HFFc6 (cell line): ENCODE results near the gene NFASC. TPM values are rescaled to one million over a fixed set of nuclear protein-coding genes. Genes with fewer than 3 reads are reported as not detected.

Experiments used
- DNase-seq: peaks from one replicate; pipeline ENCODE4 v3.0.0-alpha.2; 2018
- H3K27ac Mint-ChIP-seq: 2 replicates; pipeline ENCODE4 v1.8.0; 2020; ENCODE audit warnings: mild to moderate bottlenecking, mixed read lengths
- H3K27me3 Mint-ChIP-seq: 2 replicates; pipeline ENCODE4 v1.8.0; 2021; ENCODE audit warnings: mild to moderate bottlenecking, moderate library complexity, mixed read lengths; ENCODE audit not compliant: insufficient read depth
- H3K36me3 Mint-ChIP-seq: 2 replicates; pipeline ENCODE4 v1.8.0; 2021; ENCODE audit warnings: low read depth, mixed read lengths
- H3K4me1 Mint-ChIP-seq: 2 replicates; pipeline ENCODE4 v1.8.0; 2020; ENCODE audit warnings: low read depth, mixed read lengths
- H3K4me3 Mint-ChIP-seq: 2 replicates; pipeline ENCODE4 v1.8.0; 2020; ENCODE audit warnings: mild to moderate bottlenecking, moderate library complexity, mixed read lengths
- H3K9me3 Mint-ChIP-seq: 2 replicates; pipeline ENCODE4 v1.8.0; 2020; ENCODE audit warnings: mild to moderate bottlenecking, mixed read lengths
- CTCF ChIP-seq: fragments of 200-600 bp; sonication (generic); IDR thresholded peaks from 2 replicates; pipeline ENCODE4 v1.5.0; 2021; ENCODE audit warnings: antibody characterized with exemption, mild to moderate bottlenecking
- total RNA-seq, 6 experiments: library from RNA; stranded (reverse); fragmentation: NEBNext Ultra II Directional; extraction: Animal tissue kit (Norgen Biotek cat#: 25700); gene quantifications; 2 replicates in 1 of 6; 3 replicates in 5 of 6; pipeline ENCODE4 v1.2.3, GENCODE V29; 2021

NFASC gene
- total RNA-seq, 6 experiments from 2014 or later, result 4.7 to 11.7 (median 9.9) TPM

GRCh38 chr1:205032508-205032907 lies 161.8 kb downstream of the NFASC start:
- Mint-ChIP-seq H3K9me3 (no peaks in the 10 kb centered on the region), H3K4me1 (no peaks in the 10 kb centered on the region), H3K27ac (no peak overlapping the region), H3K36me3 (no peaks in the 10 kb centered on the region), H3K4me3 (no peak overlapping the region), H3K27me3 (peaks cover 65% of the 10 kb centered on the region)
- no peak for TF ChIP-seq CTCF
- no peak for DNase-seq

DNA sequence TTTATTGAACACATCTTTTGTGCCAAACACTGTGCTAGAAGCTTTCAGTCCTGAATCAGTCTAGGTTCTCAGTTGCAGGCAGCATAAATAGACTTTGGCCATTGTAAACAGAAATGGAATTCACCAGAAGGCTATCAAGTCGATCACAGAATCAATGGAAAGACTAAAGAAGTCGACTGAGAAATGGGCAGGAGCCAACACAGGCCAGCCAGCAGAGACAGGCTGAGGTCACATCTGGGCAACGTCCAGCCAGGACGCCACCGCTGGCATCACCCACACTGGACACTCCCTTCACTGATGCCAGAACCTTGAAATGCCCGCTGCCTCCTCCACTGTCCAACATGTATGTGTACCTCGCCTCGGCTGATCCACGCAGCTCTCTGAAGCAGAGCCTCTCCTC lies 166.9 kb downstream of the NFASC start:
- no peaks in the 10 kb centered on the region for H3K4me1 Mint-ChIP-seq
- H3K9me3 Mint-ChIP-seq, result no peaks in the 10 kb centered on the region
- no peaks in the 10 kb centered on the region for H3K36me3 Mint-ChIP-seq
- TF ChIP-seq CTCF, result no peak
- H3K4me3 Mint-ChIP-seq, result no peak overlapping the region
- H3K27ac Mint-ChIP-seq, result no peak overlapping the region
- DNase-seq, result no peak
- peaks cover 62% of the 10 kb centered on the region for H3K27me3 Mint-ChIP-seq

DNA sequence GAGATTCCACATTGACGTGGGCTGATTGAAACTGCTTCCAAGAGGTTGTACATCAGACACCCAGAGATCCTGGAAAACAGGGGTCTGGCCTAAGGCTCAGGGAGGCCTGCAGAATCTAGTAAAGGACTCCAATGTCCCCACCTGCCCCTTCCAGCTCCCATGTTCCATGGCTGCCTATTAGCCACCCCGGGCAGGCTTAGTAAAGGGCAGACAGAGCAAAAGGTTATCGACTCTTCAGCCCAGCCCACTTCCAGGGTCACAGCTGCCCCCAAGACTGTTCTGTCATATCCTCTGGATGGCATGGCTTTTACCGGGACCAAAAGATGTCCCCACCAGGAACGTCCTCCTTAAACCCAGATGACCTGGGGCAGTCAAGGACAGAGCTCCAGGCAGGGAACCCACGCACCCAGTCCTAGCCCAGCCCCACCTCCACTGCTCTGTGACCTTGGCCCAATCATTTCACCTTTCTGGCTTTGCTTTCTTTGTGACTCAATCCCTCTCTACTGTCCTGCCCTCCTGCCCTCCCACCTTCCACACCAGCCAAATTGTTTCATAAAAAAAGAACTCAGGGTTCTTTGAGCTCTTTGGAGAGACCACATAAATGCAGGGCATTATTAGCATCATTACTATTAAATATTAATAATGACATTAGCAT lies 167.6 kb downstream of the NFASC start:
- Mint-ChIP-seq H3K27ac (no peak overlapping the region), H3K36me3 (no peaks in the 10 kb centered on the region), H3K9me3 (no peaks in the 10 kb centered on the region), H3K27me3 (peaks cover 62% of the 10 kb centered on the region), H3K4me1 (no peaks in the 10 kb centered on the region), H3K4me3 (no peak overlapping the region)
- TF ChIP-seq CTCF, result no peak
- no peak for DNase-seq

GRCh38 chr1:205041001-205041715 lies 170.5 kb downstream of the NFASC start:
- DNase-seq, result no peak
- TF ChIP-seq CTCF, result no peak
- H3K27ac Mint-ChIP-seq, result no peak overlapping the region
- H3K9me3 Mint-ChIP-seq, result no peaks in the 10 kb centered on the region
- no peaks in the 10 kb centered on the region for H3K4me1 Mint-ChIP-seq
- H3K27me3 Mint-ChIP-seq, result peaks cover 69% of the 10 kb centered on the region
- H3K36me3 Mint-ChIP-seq, result no peaks in the 10 kb centered on the region
- H3K4me3 Mint-ChIP-seq, result no peak overlapping the region

GRCh38 chr1:205041998-205042910 lies 171.6 kb downstream of the NFASC start:
- DNase-seq, result no peak
- no peak overlapping the region for H3K4me3 Mint-ChIP-seq
- no peak overlapping the region for H3K27ac Mint-ChIP-seq
- no peaks in the 10 kb centered on the region for H3K9me3 Mint-ChIP-seq
- H3K27me3 Mint-ChIP-seq, result peaks cover 71% of the 10 kb centered on the region
- no peaks in the 10 kb centered on the region for H3K36me3 Mint-ChIP-seq
- TF ChIP-seq CTCF, result no peak
- H3K4me1 Mint-ChIP-seq, result no peaks in the 10 kb centered on the region
